ENCODE data around the gene CNOT8. TPM values are rescaled to one million over a fixed set of nuclear protein-coding genes. Genes with fewer than 3 reads are reported as not detected.

The CNOT8 gene
- total RNA-seq, 4 donors from 2014 or later: 55.3 to 83.5 (median 76.6) TPM

GRCh38 chr5:154885439-154885838, 27.0 kb downstream of the CNOT8 start:
- no peak overlapping the region for H3K27ac ChIP-seq
- no peak for TF ChIP-seq POLR2AphosphoS5 (IDR thresholded peaks at IDR 0.05)
- TF ChIP-seq EP300 (IDR thresholded peaks at IDR 0.05): no peak
- TF ChIP-seq POLR2A (IDR thresholded peaks at IDR 0.05): no peak
- TF ChIP-seq, protein P1, sequence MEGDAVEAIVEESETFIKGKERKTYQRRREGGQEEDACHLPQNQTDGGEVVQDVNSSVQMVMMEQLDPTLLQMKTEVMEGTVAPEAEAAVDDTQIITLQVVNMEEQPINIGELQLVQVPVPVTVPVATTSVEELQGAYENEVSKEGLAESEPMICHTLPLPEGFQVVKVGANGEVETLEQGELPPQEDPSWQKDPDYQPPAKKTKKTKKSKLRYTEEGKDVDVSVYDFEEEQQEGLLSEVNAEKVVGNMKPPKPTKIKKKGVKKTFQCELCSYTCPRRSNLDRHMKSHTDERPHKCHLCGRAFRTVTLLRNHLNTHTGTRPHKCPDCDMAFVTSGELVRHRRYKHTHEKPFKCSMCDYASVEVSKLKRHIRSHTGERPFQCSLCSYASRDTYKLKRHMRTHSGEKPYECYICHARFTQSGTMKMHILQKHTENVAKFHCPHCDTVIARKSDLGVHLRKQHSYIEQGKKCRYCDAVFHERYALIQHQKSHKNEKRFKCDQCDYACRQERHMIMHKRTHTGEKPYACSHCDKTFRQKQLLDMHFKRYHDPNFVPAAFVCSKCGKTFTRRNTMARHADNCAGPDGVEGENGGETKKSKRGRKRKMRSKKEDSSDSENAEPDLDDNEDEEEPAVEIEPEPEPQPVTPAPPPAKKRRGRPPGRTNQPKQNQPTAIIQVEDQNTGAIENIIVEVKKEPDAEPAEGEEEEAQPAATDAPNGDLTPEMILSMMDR (IDR thresholded peaks at IDR 0.05): no peak
- 90% methylated on average over 2 of the region's 2 CpGs for WGBS
- H3K4me3 ChIP-seq: no peak overlapping the region
- DNase-seq (ENCODE audit: low spot score in 2 of 2): no peak
- H3K27me3 ChIP-seq: no peaks in the 10 kb centered on the region
- H3K9me3 ChIP-seq: peaks cover 16% of the 10 kb centered on the region
- H3K36me3 ChIP-seq: peaks cover 58% of the 10 kb centered on the region
- H3K4me1 ChIP-seq: peaks cover 3% of the 10 kb centered on the region

DNA sequence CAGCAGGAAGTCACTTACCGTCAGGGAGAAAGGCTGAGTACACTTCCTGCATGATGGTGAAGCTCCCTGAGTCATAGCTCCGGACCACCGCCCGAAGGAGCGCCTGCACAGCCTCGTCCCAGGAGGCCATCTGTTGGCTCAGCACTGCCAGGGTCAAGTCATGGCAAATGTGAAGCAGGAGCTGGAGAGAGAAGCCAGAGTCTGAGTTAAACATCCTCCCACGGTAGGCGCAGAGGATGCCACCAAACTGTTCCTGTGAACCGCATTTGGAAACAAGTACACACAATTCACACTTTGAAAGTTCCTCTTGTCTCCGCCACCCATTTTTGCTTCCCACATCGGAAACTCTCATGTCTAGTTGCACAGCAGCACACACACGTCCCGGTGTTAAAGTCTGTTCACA, 33.9 kb downstream of the CNOT8 start:
- no peaks in the 10 kb centered on the region for H3K27me3 ChIP-seq
- 70% methylated on average over 12 of the region's 13 CpGs for WGBS
- TF ChIP-seq POLR2AphosphoS5 (IDR thresholded peaks at IDR 0.05) (peak in 1 of 3 donors; percentile 15), POLR2A (IDR thresholded peaks at IDR 0.05) (no peak), EP300 (IDR thresholded peaks at IDR 0.05) (no peak)
- TF ChIP-seq, protein P1 (IDR thresholded peaks at IDR 0.05): no peak
- peak overlapping the region; percentile 59 for H3K27ac ChIP-seq
- no peak overlapping the region for H3K4me3 ChIP-seq
- H3K4me1 ChIP-seq: peaks cover 5% of the 10 kb centered on the region
- no peaks in the 10 kb centered on the region for H3K9me3 ChIP-seq
- peaks cover 96% of the 10 kb centered on the region for H3K36me3 ChIP-seq
- no peak for DNase-seq (ENCODE audit: low spot score in 2 of 2)

GRCh38 chr5:154893381-154893780, 35.0 kb downstream of the CNOT8 start:
- H3K36me3 ChIP-seq: peaks cover 93% of the 10 kb centered on the region
- no peaks in the 10 kb centered on the region for H3K9me3 ChIP-seq
- no peak overlapping the region for H3K4me3 ChIP-seq
- H3K4me1 ChIP-seq: peaks cover 5% of the 10 kb centered on the region
- DNase-seq (ENCODE audit: low spot score in 2 of 2): no peak
- no peak for TF ChIP-seq POLR2AphosphoS5 (IDR thresholded peaks at IDR 0.05)
- no peak for TF ChIP-seq POLR2A (IDR thresholded peaks at IDR 0.05)
- TF ChIP-seq, protein P1 (IDR thresholded peaks at IDR 0.05): no peak
- TF ChIP-seq EP300 (IDR thresholded peaks at IDR 0.05): no peak
- 79% methylated on average over 5 of the region's 5 CpGs for WGBS
- H3K27me3 ChIP-seq: no peaks in the 10 kb centered on the region
- H3K27ac ChIP-seq: no peak overlapping the region

- peaks cover 90% of the 10 kb centered on the region for H3K36me3 ChIP-seq
- TF ChIP-seq, protein P1 (IDR thresholded peaks at IDR 0.05): no peak
- TF ChIP-seq POLR2A (IDR thresholded peaks at IDR 0.05) (no peak), POLR2AphosphoS5 (IDR thresholded peaks at IDR 0.05) (no peak)
- peak overlapping the region; percentile 14 for H3K27ac ChIP-seq
- H3K27me3 ChIP-seq: no peaks in the 10 kb centered on the region
- H3K9me3 ChIP-seq: no peaks in the 10 kb centered on the region
- peaks cover 8% of the 10 kb centered on the region for H3K4me1 ChIP-seq
- H3K4me3 ChIP-seq: no peak overlapping the region
- WGBS: 86% methylated on average over 14 of the region's 14 CpGs
- DNase-seq (ENCODE audit: low spot score in 2 of 2): no peak
These were observed 37.5 kb downstream of the CNOT8 start for GRCh38 chr5:154895606-154896561.

GRCh38 chr5:154896562-154897165, 38.2 kb downstream of the CNOT8 start:
- no peak overlapping the region for H3K4me3 ChIP-seq
- H3K4me1 ChIP-seq: peaks cover 8% of the 10 kb centered on the region
- DNase-seq (ENCODE audit: low spot score in 2 of 2): no peak
- H3K27me3 ChIP-seq: no peaks in the 10 kb centered on the region
- TF ChIP-seq POLR2AphosphoS5 (IDR thresholded peaks at IDR 0.05) (no peak), EP300 (IDR thresholded peaks at IDR 0.05) (no peak), POLR2A (IDR thresholded peaks at IDR 0.05) (no peak)
- TF ChIP-seq, protein P1 (IDR thresholded peaks at IDR 0.05): no peak
- H3K27ac ChIP-seq: peak overlapping the region; percentile 14
- no peaks in the 10 kb centered on the region for H3K9me3 ChIP-seq
- peaks cover 90% of the 10 kb centered on the region for H3K36me3 ChIP-seq
